ENCODE data around the gene MBTPS1. TPM values are rescaled to one million over a fixed set of nuclear protein-coding genes. Genes with fewer than 3 reads are reported as not detected.

MBTPS1 gene
- total RNA-seq, 2 experiments from 2014 or later = 29.6 to 30.2 TPM

DNA sequence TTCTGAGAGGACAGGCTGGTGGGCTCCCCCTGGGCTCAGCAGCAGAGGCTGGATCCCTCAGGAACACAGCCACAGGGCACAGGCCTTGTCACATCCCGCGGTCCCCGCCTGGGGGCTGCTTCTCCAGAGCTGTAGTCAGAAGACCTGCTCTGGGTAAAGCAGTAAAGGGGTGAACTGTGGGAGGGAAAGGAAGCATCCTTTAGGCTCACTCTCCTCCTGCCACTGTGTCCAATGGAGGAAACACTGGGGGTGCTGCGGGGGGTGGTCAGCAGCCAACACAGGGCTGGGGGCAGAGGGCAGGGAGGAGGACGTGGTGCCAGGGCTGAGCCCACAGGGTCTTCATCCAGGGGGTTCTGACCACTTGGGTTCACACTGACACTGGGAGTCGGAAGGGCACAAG, 69.1 kb downstream of the MBTPS1 start:
- no peak overlapping the region for H3K27ac Mint-ChIP-seq
- no peak for DNase-seq
- H3K9me3 Mint-ChIP-seq = no peaks in the 10 kb centered on the region
- peaks cover 4% of the 10 kb centered on the region for H3K36me3 Mint-ChIP-seq
- H3K4me1 Mint-ChIP-seq = peaks cover 5% of the 10 kb centered on the region
- H3K27me3 Mint-ChIP-seq = peaks cover 25% of the 10 kb centered on the region
- no peak overlapping the region for H3K4me3 Mint-ChIP-seq

GRCh38 chr16:84047206-84047605, 69.5 kb downstream of the MBTPS1 start:
- H3K27ac Mint-ChIP-seq = peak overlapping the region; percentile 28
- H3K4me1 Mint-ChIP-seq = peaks cover 5% of the 10 kb centered on the region
- no peaks in the 10 kb centered on the region for H3K36me3 Mint-ChIP-seq
- no peak for DNase-seq
- no peaks in the 10 kb centered on the region for H3K9me3 Mint-ChIP-seq
- peaks cover 29% of the 10 kb centered on the region for H3K27me3 Mint-ChIP-seq
- H3K4me3 Mint-ChIP-seq = no peak overlapping the region

DNA sequence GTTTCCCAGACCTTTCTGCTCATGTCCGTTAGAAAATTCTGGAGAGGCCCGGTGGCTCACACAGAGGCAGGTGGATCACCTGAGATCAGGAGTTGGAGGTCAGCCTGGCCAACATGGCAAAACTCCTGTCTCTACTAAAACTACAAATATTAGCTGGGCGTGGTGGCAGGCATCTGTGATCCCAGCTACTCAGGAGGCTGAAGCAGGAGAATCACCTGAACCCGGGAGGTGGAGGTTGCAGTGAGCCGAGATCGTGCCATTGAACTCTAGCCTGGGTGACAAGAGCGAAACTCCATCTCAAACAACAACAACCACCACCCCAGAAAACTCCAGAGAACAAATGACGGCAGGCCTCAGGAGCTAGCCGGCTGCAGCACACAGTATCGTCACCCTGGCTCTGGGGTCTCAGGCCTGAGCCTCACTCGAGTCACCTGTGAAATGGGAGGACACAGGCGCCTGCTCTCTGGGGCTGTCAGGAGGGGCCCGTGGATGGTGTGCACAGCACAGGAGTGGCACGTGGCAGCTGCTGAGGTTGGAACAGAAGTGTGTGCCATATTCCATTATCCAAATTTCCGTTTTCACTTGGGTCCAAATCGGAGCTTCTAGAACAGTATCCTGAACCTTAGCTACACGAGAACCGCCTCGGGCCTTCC, 70.8 kb downstream of the MBTPS1 start:
- Mint-ChIP-seq H3K27ac (no peak overlapping the region), H3K4me1 (peaks cover 5% of the 10 kb centered on the region), H3K4me3 (no peak overlapping the region), H3K27me3 (peaks cover 32% of the 10 kb centered on the region), H3K9me3 (no peaks in the 10 kb centered on the region), H3K36me3 (no peaks in the 10 kb centered on the region)
- no peak for DNase-seq

DNA sequence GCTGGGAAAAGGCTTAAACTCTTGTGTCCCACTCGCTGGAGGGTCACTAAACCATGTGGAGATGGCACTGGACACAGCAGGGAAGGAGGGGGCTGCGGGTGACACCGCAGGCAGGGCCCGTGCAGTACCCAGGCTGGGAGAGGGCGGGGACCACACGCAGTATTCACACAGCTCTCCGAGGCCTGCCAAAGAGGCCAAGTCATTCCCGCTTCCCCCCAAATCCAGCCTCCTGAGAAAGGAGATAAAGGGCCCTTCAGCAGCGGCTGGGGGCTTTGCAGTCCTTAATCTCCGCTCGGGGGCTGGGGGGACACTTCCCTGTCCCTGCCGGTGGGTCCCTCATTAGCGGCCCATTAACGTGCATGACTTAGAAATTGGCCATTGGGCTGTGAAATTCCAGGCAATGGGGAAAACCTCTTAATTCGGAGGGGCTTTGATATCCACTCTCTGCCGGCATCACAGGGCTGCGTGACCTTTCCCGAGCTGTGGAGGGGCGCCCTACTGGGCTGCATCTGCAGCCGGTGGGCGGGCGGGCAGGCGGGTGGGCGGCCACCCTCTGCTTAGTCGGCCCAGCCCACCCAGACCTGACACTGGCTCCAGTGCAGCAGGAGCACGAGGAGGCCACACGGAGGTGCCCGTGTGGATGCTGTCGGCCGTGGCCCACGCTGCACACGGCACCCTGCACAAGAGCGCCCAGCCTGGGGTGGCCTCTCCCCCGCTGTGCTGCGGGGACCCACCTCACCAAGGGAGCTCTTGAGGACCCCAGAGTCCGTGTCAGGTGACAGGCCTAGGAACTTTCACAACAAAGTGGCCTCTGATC, 71.5 kb downstream of the MBTPS1 start:
- Mint-ChIP-seq H3K36me3 (no peaks in the 10 kb centered on the region), H3K4me3 (no peak overlapping the region)

DNA sequence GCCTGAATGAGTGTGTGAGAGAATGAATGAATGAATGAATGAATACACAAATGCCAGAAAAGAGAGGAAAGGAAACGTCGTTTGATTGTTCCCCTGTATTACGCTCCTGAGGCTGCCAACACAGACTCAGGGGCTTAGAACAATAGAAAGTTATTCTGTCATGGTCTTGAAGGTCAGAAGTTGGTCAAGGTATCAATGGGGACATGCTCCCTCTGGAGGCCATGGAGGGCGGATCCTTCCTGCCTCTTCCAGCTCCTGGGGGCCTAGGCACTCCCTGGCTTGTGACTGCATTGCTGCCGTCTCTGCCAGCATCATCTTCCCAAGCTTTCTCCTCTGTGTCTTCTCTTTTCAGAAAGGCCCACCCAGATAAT, 72.6 kb downstream of the MBTPS1 start:
- H3K36me3 Mint-ChIP-seq = no peaks in the 10 kb centered on the region
- no peaks in the 10 kb centered on the region for H3K9me3 Mint-ChIP-seq
- H3K27ac Mint-ChIP-seq = no peak overlapping the region
- H3K4me1 Mint-ChIP-seq = peaks cover 5% of the 10 kb centered on the region
- H3K27me3 Mint-ChIP-seq = peaks cover 37% of the 10 kb centered on the region
- DNase-seq = no peak
- no peak overlapping the region for H3K4me3 Mint-ChIP-seq

More for the DNA sequence above, 71.5 kb downstream of the MBTPS1 start:
- H3K27me3 Mint-ChIP-seq = peaks cover 37% of the 10 kb centered on the region
- no peak overlapping the region for H3K27ac Mint-ChIP-seq
- DNase-seq = no peak
- no peaks in the 10 kb centered on the region for H3K9me3 Mint-ChIP-seq
- H3K4me1 Mint-ChIP-seq = peaks cover 5% of the 10 kb centered on the region

- no peak overlapping the region for H3K27ac Mint-ChIP-seq
- H3K36me3 Mint-ChIP-seq = no peaks in the 10 kb centered on the region
- H3K4me3 Mint-ChIP-seq = no peak overlapping the region
- H3K27me3 Mint-ChIP-seq = peaks cover 41% of the 10 kb centered on the region
- DNase-seq = no peak
- peaks cover 5% of the 10 kb centered on the region for H3K4me1 Mint-ChIP-seq
- no peaks in the 10 kb centered on the region for H3K9me3 Mint-ChIP-seq
These were observed 73.1 kb downstream of the MBTPS1 start for GRCh38 chr16:84043486-84044117.

GRCh38 chr16:84042879-84043485, 73.8 kb downstream of the MBTPS1 start:
- Mint-ChIP-seq H3K4me1 (peaks cover 5% of the 10 kb centered on the region), H3K27ac (no peak overlapping the region), H3K9me3 (no peaks in the 10 kb centered on the region), H3K27me3 (peaks cover 47% of the 10 kb centered on the region), H3K36me3 (no peaks in the 10 kb centered on the region), H3K4me3 (no peak overlapping the region)
- DNase-seq = no peak

DNA sequence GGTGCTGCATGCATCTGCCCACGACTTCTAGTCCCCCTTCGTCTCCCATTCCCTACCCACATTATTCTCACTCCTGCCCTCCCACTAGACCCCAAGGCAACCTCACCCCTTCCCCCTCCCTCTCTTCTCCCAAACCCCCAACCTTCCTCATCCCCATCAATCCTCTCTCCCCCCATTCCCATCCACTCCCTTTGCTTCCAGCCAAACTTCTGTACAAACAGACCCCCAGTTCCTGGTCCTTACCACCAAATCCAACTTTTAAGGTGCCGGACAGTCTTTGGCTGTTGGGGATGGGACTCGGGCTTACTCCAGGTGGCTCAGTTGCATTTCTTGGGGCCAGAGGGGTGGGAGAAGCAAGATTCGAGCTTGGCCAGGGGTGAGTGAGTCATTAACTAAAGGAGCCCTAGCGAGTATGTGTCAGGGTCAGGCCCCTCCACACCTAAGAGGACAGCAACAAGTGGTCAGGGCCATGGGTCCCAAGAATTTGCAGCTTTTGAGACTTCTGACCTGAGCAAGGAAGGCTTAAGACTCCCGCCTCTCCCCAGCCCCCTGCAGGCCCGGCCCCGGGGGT, 74.3 kb downstream of the MBTPS1 start, which contains the start of gene SLC38A8:
Gene SLC38A8 (minus strand): TSS at position 488 of the 571 bp plus-strand sequence. CDS start 638 bp downstream, outside the sequence.
- H3K36me3 Mint-ChIP-seq = no peaks in the 10 kb centered on the region
- no peak within 1 kb of the TSS for H3K4me3 Mint-ChIP-seq
- H3K9me3 Mint-ChIP-seq = no peaks in the 10 kb centered on the region
- no peak within 1 kb of the TSS for H3K27ac Mint-ChIP-seq
- H3K27me3 Mint-ChIP-seq = peaks cover 48% of the 10 kb centered on the region
- peaks cover 5% of the 10 kb centered on the region for H3K4me1 Mint-ChIP-seq
- no peak for DNase-seq

DNA sequence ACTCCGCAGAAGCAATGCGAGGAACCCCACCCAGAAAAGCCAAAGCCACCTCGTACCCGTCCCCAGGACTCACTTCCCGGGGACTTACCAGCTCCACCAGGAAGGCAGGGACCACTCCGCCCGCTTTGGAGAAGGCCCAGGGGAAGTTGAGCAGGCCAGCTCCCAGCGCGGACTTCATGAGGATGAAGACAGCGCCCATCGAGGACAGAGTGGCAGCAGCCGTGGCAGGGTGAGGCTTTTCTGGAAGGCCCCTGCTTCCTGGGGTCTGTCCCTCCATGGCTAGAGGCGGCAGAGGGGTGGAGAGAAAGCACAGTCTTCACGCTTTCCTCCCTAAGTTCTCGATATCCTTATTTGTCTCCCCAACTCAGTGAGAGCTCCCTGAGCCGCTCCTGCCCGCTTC, 74.9 kb downstream of the MBTPS1 start:
- no peak overlapping the region for H3K4me3 Mint-ChIP-seq

GRCh38 chr16:84040823-84041820, 75.6 kb downstream of the MBTPS1 start:
- H3K9me3 Mint-ChIP-seq = peaks cover 2% of the 10 kb centered on the region
- no peak overlapping the region for H3K4me3 Mint-ChIP-seq
- no peak for DNase-seq
- peaks cover 5% of the 10 kb centered on the region for H3K4me1 Mint-ChIP-seq
- peaks cover 51% of the 10 kb centered on the region for H3K27me3 Mint-ChIP-seq
- no peaks in the 10 kb centered on the region for H3K36me3 Mint-ChIP-seq
- H3K27ac Mint-ChIP-seq = no peak overlapping the region

More for the DNA sequence above, 74.9 kb downstream of the MBTPS1 start:
- Mint-ChIP-seq H3K9me3 (no peaks in the 10 kb centered on the region), H3K4me1 (peaks cover 5% of the 10 kb centered on the region), H3K36me3 (no peaks in the 10 kb centered on the region), H3K27ac (no peak overlapping the region), H3K27me3 (peaks cover 48% of the 10 kb centered on the region)
- no peak for DNase-seq

- Mint-ChIP-seq H3K27ac (no peak overlapping the region), H3K36me3 (no peaks in the 10 kb centered on the region), H3K4me1 (peaks cover 5% of the 10 kb centered on the region)
These were observed 76.4 kb downstream of the MBTPS1 start for GRCh38 chr16:84040226-84040822.

GRCh38 chr16:84039696-84040095, 77.0 kb downstream of the MBTPS1 start:
- H3K4me3 Mint-ChIP-seq = no peak overlapping the region
- H3K9me3 Mint-ChIP-seq = peaks cover 8% of the 10 kb centered on the region
- no peak for DNase-seq
- H3K27me3 Mint-ChIP-seq = peaks cover 50% of the 10 kb centered on the region
- peaks cover 5% of the 10 kb centered on the region for H3K4me1 Mint-ChIP-seq
- H3K27ac Mint-ChIP-seq = no peak overlapping the region
- no peaks in the 10 kb centered on the region for H3K36me3 Mint-ChIP-seq

More at GRCh38 chr16:84040226-84040822, 76.4 kb downstream of the MBTPS1 start:
- no peak for DNase-seq
- H3K4me3 Mint-ChIP-seq = no peak overlapping the region
- peaks cover 55% of the 10 kb centered on the region for H3K27me3 Mint-ChIP-seq
- peaks cover 7% of the 10 kb centered on the region for H3K9me3 Mint-ChIP-seq

- H3K27me3 Mint-ChIP-seq = peaks cover 37% of the 10 kb centered on the region
- no peak overlapping the region for H3K27ac Mint-ChIP-seq
- H3K9me3 Mint-ChIP-seq = peaks cover 8% of the 10 kb centered on the region
- DNase-seq = no peak
- peaks cover 3% of the 10 kb centered on the region for H3K4me1 Mint-ChIP-seq
- no peak overlapping the region for H3K4me3 Mint-ChIP-seq
- no peaks in the 10 kb centered on the region for H3K36me3 Mint-ChIP-seq
These were observed 78.3 kb downstream of the MBTPS1 start for GRCh38 chr16:84038469-84038868.
